Upper lobe of left lung (tissue), 6 donors: ENCODE measurements around the gene TYMS. TPM values are rescaled to one million over a fixed set of nuclear protein-coding genes. Genes with fewer than 3 reads are reported as not detected.

Source experiments
- ATAC-seq, 2 donors: fragments of 200-7000 bp; cut with Tn5 transposase; one replicate each; pipeline ENCODE4 v1.9.1; 2022; ENCODE audit warnings: mild to moderate bottlenecking in 2 of 2, moderate library complexity in 2 of 2; ENCODE audit not compliant: low FRiP score in 2 of 2
- DNase-seq, 2 donors: peaks; one replicate each; pipeline ENCODE4 v3.0.0-alpha.2; 2019 to 2020
- H3K27ac ChIP-seq, 4 donors: fragments of 200-600 bp; sonication (generic); one replicate each; pipeline ENCODE4 v1.5.1; 2016 to 2019
- H3K27me3 ChIP-seq, 4 donors: fragments of 200-600 bp; sonication (generic); one replicate each; pipeline ENCODE4 v1.5.1; 2017 to 2019
- H3K36me3 ChIP-seq, 4 donors: fragments of 200-600 bp; sonication (generic); one replicate each; pipeline ENCODE4 v1.5.1; 2016 to 2019
- H3K4me1 ChIP-seq, 4 donors: fragments of 200-600 bp; sonication (generic); one replicate each; pipeline ENCODE4 v1.5.1; 2018 to 2019
- H3K4me3 ChIP-seq, 4 donors: fragments of 200-600 bp; sonication (generic); one replicate each; pipeline ENCODE4 v1.5.1; 2017 to 2019; ENCODE audit warnings: mild to moderate bottlenecking in 2 of 4, moderate library complexity in 1 of 4
- H3K9me3 ChIP-seq, 4 donors: fragments of 200-600 bp; sonication (generic); one replicate each; pipeline ENCODE4 v1.5.1; 2018 to 2019
- EP300 ChIP-seq, 4 donors: sonication (generic); formaldehyde crosslinking; IDR thresholded peaks; one replicate each; pipeline ENCODE4 v1.5.1; 2017; ENCODE audit warnings: antibody characterized with exemption in 4 of 4, control low read depth in 2 of 4
- POLR2A ChIP-seq, 4 donors: fragments of 450-650 bp; IDR thresholded peaks; one replicate each; pipeline ENCODE4 v1.5.1; 2016 to 2017; ENCODE audit warnings: antibody characterized with exemption in 4 of 4, mild to moderate bottlenecking in 2 of 4
- POLR2AphosphoS5 ChIP-seq, 2 donors: sonication (generic); formaldehyde crosslinking; IDR thresholded peaks; one replicate each; pipeline ENCODE4 v1.5.1; 2017; ENCODE audit warnings: antibody characterized with exemption in 2 of 2
- WGBS, 2 donors: methylation state at CpG; one replicate each; pipeline ENCODE4 v1.1.5; 2017 to 2018; 5-methylcytosine and 5-hydroxymethylcytosine counted together
- total RNA-seq, 6 donors: library from RNA; depleted of rRNA in 4 of 6; stranded (reverse); fragments of >200 nt in 4 of 6; gene quantifications; one replicate each; pipeline versions ENCODE4 v1.1.0 to v1.2.1, GENCODE V29; 2016 to 2021
- TF ChIP-seq, protein P1 (sequence below), 6 experiments: fragments of 450-650 bp in 4 of 6; fragments of 200-600 bp in 2 of 6; sonication (generic) in 2 of 6; IDR thresholded peaks; one replicate each; pipeline ENCODE4 v1.5.1; 2016 to 2019; ENCODE audit warnings: antibody characterized with exemption in 6 of 6
- donor health status: DM: no; HTN: no; CAD: no; lungs with moderate emphysema.
- donor health status: DM: no; HTN: yes; CAD: no; lungs with severe emphysema.

Gene TYMS
- total RNA-seq, 6 donors from 2014 or later, result 5.2 to 16.3 (median 7.6) TPM; not detected in 1

DNA sequence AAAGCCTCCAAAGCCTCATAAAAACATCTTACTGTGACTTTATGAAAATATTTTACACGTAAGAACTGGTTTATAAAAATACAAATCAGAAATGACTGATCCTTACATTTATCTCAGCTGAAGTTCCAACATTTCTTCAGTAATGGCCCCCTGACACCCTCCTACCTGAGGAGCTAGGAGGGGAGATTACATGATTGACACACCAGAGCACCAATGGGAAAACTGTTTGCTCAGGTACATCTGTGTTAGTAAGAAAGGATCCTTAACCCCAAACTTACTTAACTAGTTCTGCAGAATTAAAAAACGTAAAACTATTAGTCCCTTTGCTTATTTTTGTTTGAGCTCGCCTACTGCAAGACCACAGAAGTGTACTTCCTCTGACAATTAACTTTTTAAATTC is 28.0 kb downstream of the TYMS start:
- no peak for DNase-seq
- TF ChIP-seq EP300 (IDR thresholded peaks at IDR 0.05), result no peak
- TF ChIP-seq, protein P1, sequence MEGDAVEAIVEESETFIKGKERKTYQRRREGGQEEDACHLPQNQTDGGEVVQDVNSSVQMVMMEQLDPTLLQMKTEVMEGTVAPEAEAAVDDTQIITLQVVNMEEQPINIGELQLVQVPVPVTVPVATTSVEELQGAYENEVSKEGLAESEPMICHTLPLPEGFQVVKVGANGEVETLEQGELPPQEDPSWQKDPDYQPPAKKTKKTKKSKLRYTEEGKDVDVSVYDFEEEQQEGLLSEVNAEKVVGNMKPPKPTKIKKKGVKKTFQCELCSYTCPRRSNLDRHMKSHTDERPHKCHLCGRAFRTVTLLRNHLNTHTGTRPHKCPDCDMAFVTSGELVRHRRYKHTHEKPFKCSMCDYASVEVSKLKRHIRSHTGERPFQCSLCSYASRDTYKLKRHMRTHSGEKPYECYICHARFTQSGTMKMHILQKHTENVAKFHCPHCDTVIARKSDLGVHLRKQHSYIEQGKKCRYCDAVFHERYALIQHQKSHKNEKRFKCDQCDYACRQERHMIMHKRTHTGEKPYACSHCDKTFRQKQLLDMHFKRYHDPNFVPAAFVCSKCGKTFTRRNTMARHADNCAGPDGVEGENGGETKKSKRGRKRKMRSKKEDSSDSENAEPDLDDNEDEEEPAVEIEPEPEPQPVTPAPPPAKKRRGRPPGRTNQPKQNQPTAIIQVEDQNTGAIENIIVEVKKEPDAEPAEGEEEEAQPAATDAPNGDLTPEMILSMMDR (IDR thresholded peaks at IDR 0.05), result no peak
- TF ChIP-seq POLR2AphosphoS5 (IDR thresholded peaks at IDR 0.05), result no peak
- TF ChIP-seq POLR2A (IDR thresholded peaks at IDR 0.05), result no peak
- Histone ChIP-seq H3K4me1 (no peaks in the 10 kb centered on the region), H3K36me3 (peaks cover under 1 to 33% (median 29%) of the 10 kb centered on the region in 4 donors), H3K9me3 (no peaks in the 10 kb centered on the region), H3K27me3 (no peaks in the 10 kb centered on the region), H3K4me3 (no peak overlapping the region), H3K27ac (no peak overlapping the region)
- 73 to 82% methylated on average over 3 of the region's 3 CpGs for WGBS, 2 donors
- ATAC-seq, result no peak

DNA sequence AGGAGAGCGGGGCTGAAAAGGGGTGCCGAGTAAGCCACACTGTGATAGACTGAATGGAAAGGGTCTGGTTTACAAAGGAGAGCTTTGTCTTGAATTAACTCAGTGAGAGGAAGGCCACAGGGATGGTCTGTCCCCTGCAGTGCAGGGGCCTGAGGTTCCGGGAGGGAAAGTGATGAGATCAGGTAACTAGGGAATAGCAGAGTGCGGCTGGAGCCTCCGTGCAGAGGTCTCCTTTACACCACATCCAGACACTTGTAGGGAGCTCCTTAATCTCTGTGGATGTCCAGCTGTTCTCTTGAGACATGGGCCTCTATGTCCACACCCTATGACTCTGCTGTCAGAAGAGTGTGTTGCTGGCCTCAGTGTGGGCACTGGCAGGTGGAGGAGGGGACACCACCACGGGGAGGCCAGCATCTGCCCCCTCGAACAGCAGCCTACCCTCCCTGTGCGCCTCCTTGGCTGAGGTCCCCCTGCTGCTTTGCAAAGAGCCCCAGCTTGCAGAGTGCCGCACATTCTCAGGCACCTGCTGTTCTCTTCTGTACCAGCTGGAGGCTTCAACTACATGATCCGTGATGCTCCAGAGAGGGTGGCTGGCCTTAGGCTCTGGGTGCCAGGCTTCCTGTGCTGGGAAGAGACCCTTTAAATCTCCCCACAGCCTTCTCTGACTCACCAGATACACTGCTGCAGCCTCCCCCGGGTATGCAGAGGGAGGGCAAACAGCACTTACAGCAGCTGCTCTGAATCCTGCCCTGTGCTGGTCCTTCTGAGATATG is 29.1 kb downstream of the TYMS start:
- Histone ChIP-seq H3K36me3 (peaks cover 0 to 28% (median 23%) of the 10 kb centered on the region in 4 donors), H3K4me3 (no peak overlapping the region), H3K27ac (no peak overlapping the region), H3K27me3 (no peaks in the 10 kb centered on the region), H3K4me1 (no peaks in the 10 kb centered on the region), H3K9me3 (no peaks in the 10 kb centered on the region)
- TF ChIP-seq POLR2AphosphoS5 (IDR thresholded peaks at IDR 0.05) (no peak), EP300 (IDR thresholded peaks at IDR 0.05) (no peak), POLR2A (IDR thresholded peaks at IDR 0.05) (no peak)
- TF ChIP-seq, protein P1 (IDR thresholded peaks at IDR 0.05), result no peak
- no peak for ATAC-seq
- WGBS, 2 donors, result 90 to 95% methylated on average over 6 to 11 of the region's 11 CpGs
- no peak for DNase-seq

DNA sequence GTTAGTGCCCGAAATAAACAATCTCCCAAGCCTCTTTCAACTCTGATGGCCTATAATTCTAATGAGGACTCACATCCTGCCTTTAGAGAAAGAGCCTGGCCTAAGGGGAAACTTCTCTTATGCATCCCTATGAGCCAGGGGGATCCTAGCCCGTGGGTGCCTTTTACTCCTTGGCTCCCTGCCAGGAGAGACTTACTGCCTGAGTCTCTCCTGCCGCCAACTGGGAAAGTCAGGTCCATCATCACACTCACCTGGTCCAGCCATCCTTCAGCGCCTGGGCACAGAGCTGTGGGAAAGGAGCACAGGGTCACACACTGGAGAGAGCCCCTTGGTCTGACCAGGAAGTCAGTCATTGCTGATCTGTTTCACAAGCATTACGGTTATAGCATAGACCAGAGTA is 30.9 kb downstream of the TYMS start:
- no peaks in the 10 kb centered on the region for H3K9me3 ChIP-seq
- H3K27ac ChIP-seq, result no peak overlapping the region
- TF ChIP-seq EP300 (IDR thresholded peaks at IDR 0.05) (no peak), POLR2A (IDR thresholded peaks at IDR 0.05) (no peak), POLR2AphosphoS5 (IDR thresholded peaks at IDR 0.05) (no peak)
- TF ChIP-seq, protein P1 (IDR thresholded peaks at IDR 0.05), result no peak
- H3K27me3 ChIP-seq, result no peaks in the 10 kb centered on the region
- 80 to 88% methylated on average over 5 of the region's 5 CpGs for WGBS, 2 donors
- peaks cover 0 to 29% (median 23%) of the 10 kb centered on the region in 4 donors for H3K36me3 ChIP-seq
- no peak overlapping the region for H3K4me3 ChIP-seq
- DNase-seq, result no peak
- H3K4me1 ChIP-seq, result no peaks in the 10 kb centered on the region
- no peak for ATAC-seq

DNA sequence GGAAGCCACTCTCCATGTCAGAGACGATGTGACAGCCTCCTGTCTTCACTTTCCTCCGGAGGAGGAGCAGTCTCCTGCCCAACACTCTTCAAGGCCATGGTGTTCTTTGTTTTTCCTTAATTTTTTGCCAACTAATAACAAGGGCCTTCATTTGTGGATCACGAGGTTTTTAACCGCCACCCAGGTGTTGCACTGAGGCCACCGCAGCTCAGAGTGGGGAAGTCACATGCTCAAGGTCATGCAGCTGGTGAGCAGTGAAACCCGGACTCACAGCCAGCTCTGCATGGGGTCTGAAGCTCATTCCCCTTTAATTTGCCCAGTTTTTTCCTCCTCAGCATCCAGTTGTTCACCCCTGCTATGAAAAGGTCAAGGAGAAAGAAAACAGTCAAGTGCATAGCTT is 35.4 kb downstream of the TYMS start:
- Histone ChIP-seq H3K27ac (no peak overlapping the region), H3K4me3 (no peak overlapping the region), H3K9me3 (no peaks in the 10 kb centered on the region), H3K27me3 (no peaks in the 10 kb centered on the region), H3K36me3 (peaks cover 0 to 33% (median 22%) of the 10 kb centered on the region in 4 donors), H3K4me1 (no peaks in the 10 kb centered on the region)
- WGBS, 2 donors, result 86 to 88% methylated on average over 6 of the region's 6 CpGs
- DNase-seq, result no peak
- ATAC-seq, result no peak
- TF ChIP-seq, protein P1 (IDR thresholded peaks at IDR 0.05), result no peak
- TF ChIP-seq POLR2AphosphoS5 (IDR thresholded peaks at IDR 0.05) (no peak), POLR2A (IDR thresholded peaks at IDR 0.05) (no peak), EP300 (IDR thresholded peaks at IDR 0.05) (no peak)
